IPS-NIHi11 (cell line): ENCODE results near the gene LRRC8A.
A peak's percentile ranks its signal among the peaks of the same experiment; 100 is the strongest.
"Not testable (repeated sequence)": the region's sequence is repeated elsewhere in the genome, so short reads cannot be mapped to it uniquely, and the experiment has no call there.

Experiments
- DNase-seq: peaks from one replicate; pipeline ENCODE4 v3.0.0; 2012; ENCODE audit warnings: mixed read lengths, low spot score

The LRRC8A gene

GRCh38 chr9:128881884-128882676 is at the start of gene LRRC8A, which contains the start of gene KYAT1:
TSS of gene LRRC8A (plus strand) at chr9:128882133. CDS start at chr9:128907165, 25,032 bp downstream.
TSS of gene KYAT1 (minus strand) at chr9:128881950. CDS start at chr9:128845405, 36,545 bp downstream.
- DNase-seq = peak; percentile 99

DNA sequence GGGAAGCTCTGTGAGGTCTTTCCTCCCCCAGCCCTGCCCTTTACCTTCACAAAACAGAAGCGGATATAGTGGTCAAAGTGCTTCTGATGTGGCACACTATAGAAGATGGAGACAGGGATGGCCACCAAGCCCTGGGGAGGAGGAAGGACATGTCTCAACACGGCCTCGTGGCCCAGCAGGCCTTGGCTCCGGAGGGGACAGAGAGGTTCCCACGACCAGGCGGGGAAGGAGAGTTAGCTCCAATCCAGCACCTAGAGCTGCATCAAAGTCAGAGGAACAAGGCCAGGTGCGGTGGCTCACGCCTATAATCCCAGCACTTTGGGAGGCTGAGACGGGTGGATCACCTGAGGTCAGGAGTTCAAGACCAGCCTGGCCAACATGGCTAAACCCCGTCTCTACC is 48.2 kb upstream of the LRRC8A start:
- DNase-seq = peak; percentile 2

DNA sequence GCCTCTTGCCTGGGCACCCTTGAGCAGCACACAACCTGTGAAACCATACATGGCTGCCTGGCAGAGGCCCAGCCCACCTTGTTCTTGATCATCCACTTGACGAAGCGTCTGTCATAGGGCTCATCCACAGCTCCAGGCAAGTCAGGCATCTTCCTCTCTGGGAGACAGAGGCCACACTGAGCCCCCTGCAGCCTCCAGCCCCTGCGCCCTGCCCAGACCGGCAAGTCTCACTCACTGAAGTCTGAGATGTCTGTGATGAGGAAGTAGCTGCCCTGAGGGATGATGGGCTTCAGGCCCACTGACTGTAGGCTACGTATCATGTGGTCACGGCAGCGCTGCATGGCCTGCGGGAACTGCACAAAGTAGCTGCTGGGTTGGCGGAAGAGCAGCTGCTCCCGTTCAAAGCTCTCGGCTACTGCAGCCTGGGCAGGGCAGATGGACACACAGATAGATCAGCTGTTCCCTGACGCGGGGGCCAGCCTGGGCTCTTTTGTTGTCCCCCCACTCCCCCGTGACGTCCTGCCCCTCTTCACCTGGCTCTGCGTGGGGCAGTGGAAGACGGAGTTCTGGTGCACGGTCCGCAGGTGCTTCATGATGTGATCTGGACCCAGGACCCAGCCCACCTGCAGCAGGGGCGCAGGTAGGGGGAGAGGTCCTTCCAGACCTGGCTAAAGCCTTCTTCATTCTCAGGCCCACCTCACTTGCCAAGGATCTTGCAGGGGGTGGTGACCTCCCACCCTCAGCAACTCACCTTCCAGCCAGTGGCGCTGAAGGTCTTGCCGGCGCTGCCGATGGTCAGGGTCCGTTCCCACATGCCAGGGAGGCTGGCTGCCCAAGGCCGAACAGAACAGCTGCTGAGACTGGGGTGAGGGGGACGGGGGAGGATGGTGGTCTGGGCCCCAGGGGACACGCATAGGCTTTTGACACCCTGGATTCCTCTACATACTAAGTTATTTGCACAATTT is 46.4 kb upstream of the LRRC8A start:
- DNase-seq = peak; percentile 4

- DNase-seq = no peak
Observed at GRCh38 chr9:128836509-128837145, 45.3 kb upstream of the LRRC8A start.

GRCh38 chr9:128838338-128838737 is 43.6 kb upstream of the LRRC8A start:
- DNase-seq = no peak

DNA sequence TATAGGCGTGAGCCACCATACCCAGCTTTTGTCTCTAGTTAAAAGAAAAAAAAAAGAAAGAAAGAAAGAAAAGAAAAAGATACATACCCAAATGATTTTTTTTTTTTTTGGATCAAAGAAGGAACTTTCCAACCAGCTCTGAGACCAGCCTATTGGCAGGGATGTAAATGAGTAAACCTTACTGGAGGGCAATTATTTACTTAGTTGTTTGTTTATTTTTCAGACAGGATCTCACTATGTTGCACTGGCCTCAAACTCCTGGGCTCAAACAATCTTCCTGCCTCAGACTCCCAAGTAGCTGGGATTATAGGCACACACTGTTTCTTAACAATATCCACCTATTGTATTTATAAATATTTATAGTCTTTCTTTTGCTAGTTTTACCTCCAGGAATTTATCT is 41.4 kb upstream of the LRRC8A start:
- DNase-seq = no peak

DNA sequence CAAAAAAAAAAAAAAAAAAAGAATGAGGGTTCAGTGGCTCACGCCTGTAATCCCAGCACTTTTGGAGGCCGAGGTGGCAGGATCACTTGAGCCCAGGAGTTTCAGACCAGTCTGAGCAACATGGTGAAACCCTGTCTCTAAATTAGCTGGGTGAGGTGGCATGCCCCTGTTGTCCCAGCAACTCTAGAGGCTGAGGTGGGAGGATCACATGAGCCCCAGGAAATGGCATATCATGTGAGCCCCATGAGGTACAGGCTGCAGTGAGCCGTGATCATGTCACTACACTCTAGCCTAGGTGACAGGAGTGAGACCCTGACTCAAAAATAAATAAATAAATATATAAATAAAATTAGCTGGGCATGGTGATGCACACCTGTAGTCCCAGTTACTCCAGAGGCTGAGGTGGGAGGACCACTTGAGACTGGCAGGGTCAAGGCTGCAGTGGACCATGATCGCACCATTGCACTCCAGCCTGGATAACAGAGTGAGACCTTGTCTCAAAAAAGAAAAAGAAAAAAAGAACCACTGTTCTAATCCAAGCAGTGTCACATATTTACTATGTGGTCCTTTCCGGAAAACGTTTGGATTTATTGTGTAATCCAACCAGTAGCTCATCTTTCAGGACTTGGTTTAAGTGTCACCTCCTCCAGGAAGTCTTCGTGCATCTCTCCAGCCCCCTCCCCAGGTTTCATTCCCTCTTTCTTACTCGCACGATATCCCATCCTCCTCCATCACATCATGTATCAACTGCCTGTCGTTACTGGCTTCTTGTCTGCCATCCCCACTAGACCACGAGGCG is 40.0 kb upstream of the LRRC8A start:
- DNase-seq = no peak

DNA sequence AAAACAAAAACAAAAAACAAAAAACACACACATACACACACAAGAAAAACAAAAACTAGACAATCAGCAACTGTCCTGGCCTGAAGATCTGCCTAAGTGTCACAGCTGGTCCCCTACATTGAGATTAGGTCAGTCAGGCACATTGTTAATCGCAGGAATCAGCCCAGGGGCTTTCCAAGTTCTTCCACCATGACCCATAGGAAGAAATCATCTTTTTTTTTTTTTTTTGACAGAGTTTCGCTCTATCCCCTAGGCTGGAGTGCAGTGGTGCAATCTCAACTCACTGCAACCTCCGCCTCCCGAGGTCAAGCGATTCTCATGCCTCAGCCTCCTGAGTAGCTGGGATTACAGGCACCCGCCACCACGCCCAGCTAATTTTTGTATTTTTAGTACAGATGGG is 38.8 kb upstream of the LRRC8A start:
- DNase-seq = not testable (repeated sequence)

GRCh38 chr9:128845186-128845931 is 36.6 kb upstream of the LRRC8A start:
- DNase-seq = peak; percentile 71

DNA sequence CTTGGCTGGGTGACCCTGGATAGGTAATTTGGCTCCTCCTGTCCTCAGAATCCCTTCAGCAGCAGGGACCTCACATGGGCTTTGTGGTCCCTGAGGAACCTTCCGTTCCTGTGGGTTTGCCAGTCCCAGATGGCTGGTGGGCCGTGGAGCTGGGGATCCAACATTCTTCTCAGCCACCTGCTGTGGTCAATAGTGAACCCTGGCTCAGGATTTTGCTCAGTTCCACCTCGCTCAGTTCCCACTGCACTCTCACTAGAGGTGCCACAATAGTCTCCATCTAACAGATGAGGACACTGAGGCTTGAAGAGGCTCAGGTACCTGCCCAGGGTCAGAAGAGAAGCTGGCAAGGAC is 35.3 kb upstream of the LRRC8A start:
- DNase-seq = no peak

DNA sequence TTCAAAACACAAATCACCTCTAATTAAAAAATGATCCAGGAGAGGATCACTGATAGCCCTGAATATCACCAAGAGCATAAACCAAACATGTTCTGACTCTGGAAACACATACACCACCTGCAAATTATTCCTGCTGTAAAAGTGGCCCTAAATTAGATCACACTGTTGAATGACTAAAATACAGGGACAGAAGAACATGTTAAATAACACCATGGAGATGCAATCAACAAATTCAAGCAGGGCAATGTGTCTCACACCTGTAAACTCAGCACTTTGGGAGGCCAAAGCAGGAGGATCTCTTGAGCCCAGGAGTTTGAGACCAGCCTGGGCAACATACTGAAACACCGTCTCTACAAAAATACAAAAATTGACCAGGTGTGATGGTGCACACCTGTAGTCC is 34.1 kb upstream of the LRRC8A start:
- no peak for DNase-seq

DNA sequence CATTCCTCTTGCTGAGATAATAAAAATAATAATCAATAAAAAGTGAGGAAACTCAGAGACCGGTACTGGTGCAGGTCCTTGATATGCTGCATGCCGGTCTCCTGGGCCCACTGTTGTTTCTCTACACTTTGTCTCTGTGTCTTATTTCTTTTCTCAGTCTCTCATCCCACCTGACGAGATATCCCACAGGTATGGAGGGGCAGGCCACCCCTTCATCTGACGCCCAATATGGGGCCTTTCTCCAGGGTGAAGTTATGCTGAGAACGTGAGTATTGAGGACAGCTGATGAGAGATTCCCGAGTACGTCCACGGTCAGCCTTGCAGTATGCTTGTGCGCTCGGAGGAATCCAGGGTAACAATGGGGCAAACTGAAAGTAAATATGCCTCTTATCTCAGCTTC is 30.9 kb upstream of the LRRC8A start:
- not testable (repeated sequence) for DNase-seq

- DNase-seq = not testable (repeated sequence)
Observed at GRCh38 chr9:128851779-128852600, 29.9 kb upstream of the LRRC8A start.

DNA sequence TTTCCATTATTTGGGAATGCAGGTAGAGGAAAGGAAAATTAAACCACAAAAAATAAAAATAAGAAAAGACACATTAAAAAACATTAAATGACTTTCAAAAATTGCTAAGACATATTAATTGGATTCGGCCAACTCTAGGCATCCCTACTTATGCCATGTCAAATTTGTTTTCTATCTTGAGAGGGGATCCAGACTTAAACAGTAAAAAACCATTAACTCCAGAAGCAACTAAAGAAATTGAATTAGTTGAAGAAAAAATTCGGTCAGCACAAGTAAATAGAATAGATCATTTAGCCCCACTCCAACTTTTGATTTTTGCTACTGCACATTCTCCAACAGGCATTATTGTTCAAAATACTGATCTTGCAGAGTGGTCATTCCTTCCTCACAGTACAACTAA is 29.3 kb upstream of the LRRC8A start:
- DNase-seq = not testable (repeated sequence)

GRCh38 chr9:128854454-128854853 is 27.5 kb upstream of the LRRC8A start:
- not testable (repeated sequence) for DNase-seq

- not testable (repeated sequence) for DNase-seq
Observed at GRCh38 chr9:128858476-128858875, 23.5 kb upstream of the LRRC8A start.

- DNase-seq = no peak
Observed at GRCh38 chr9:128860937-128861336, 21.0 kb upstream of the LRRC8A start.

DNA sequence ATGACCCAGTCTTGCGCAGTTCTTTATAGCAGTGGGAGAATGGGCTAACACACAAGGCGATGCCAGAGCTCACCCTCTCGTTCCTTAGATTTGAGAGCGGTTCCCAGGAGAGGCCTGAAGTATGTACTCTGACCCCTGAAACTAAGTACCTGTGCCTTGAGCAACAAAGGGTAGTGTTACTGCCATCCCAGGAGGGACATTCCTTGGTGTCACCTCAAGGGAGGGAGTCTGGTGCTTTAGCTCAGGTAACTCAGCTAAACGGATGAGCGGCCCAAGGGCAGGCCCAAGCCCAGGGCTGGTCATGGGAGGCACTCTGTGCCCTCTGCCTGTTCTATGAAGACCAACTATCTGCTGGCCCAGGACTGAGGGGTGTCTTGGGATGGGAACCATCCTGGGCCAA is 20.4 kb upstream of the LRRC8A start:
- no peak for DNase-seq

DNA sequence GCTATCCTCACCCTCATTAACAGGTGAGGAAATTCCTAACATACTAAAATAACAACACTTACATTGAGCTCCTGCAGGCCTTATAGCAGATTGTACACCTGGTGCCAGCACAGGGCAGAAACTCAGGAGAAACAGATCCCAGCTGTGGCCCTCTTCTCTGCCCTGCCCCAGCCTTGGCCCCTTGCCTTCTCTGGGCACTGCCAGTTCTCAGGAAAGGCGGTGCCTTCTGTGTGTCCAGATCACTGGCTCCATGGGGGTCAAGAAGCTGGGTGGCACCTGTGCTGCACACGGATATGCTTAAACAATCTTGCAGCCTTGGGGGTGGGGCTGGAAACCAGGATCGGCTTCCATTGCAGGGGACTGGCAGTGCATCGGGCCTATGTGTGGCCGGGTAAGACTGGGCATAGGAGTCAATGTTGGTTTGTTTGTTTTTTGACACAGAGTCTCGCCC is 19.5 kb upstream of the LRRC8A start:
- DNase-seq = no peak

DNA sequence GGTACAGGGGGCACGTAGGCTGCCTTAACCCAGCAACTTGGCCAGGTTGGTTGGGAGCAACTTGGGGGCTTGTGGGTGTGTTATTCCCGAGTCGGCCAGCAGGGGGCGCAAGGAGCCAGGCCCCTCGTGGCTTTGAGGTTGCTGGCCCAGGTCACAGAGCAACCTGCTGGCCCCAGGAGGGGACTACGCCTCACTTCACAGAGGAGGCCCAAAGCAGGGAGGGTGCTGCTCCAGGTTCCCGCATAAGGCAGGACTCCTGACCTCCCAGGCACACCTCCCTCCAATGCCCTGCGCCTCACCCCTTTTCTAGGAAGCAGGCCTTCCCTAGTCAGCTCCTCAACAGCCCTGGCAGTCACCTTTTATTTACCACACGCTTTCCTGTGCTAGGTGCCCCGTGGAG is 18.3 kb upstream of the LRRC8A start:
- peak; percentile 91 for DNase-seq
